ENCODE results near the gene AMN.

The AMN gene

DNA sequence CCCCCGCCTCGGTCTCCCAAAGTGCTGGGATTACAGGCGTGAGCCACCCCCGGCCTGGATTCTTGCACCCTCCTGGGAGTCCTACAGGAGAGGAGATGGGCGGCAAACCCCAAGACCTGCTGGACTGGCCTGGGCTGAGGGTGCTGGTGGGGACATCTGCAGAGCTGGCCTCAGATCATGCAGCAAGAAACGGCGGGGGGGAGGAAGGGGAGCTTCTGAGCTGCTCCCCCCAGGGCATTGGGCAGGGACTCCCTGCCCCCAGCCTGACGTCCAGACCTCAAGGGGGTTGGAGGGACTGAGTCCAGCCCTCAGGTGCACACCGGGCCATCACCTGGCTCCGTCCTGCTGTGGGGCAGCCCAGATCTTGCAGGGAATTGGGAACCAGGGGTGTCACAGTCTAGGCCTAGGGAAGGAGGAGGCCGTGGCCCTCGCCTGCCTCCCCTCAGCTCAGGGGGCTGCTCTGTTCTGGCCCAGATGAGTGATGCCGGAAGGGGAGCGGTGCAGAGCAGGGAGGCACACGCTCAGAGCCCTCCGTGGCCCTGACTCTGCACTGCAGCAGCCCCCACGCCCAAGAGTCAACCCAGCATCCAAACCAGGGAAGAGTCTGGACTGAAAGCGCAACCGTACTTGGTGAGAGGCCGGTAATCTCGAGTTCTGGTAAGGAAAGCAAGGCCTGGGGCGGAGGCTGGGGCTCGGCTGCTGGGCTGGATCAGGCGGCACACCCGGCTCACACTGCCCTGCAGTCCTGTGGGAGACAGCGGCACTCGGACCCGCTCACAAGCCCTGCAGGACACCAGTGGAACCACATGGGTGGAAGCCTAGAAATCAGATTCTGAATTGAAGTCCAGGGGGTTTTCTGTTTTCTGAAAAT lies 8.9 kb upstream of the AMN start:
- no peaks in the 10 kb centered on the region for H3K4me1 Mint-ChIP-seq
- H3K9me3 Mint-ChIP-seq: no peaks in the 10 kb centered on the region
- CTCF ChIA-PET: no interaction called here
- no peak for DNase-seq
- no peak overlapping the region for H3K4me3 Mint-ChIP-seq
- no peaks in the 10 kb centered on the region for H3K27me3 Mint-ChIP-seq
- no peak overlapping the region for H3K27ac Mint-ChIP-seq
- H3K36me3 Mint-ChIP-seq: no peaks in the 10 kb centered on the region

DNA sequence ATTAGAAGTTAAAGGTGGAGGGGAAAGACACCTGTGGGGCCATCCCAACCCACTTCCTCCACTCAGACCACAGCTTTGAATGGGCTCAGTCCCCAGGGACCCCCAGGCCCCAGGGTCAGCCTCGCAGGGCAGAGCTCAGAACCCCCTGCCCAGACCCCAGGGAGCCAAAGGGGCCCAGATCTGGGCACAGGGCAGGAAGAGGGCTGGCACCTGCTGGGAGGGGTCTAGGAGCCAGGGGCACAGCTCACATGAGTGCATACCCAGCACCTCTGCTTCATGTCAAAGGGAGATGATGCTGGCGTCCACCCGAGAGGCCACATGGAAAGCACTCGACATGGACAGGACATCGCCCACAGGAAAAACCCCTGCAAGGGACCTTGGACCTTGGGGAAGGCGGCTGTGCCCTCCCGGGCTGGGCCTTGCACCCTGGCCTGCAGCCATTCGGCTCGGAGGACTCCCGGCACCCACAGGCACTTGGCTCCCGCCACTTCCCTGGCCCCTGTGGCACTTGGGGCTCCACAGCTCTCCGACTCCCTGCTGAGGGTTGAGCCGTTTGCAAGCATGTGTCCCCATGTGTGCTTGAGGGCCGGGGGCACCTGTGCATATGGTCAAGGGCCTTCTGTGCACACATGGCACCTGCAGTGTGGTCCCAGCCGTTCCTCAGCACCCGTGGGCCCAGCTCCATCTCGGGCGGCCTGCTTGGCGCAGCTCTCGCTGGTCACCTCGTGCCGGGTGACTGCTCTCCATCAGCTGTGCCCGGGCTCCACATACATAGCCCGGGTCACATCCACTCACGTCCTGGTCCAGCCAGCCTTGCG lies 7.8 kb upstream of the AMN start:
- Mint-ChIP-seq H3K27ac (no peak overlapping the region), H3K4me3 (no peak overlapping the region), H3K36me3 (no peaks in the 10 kb centered on the region), H3K4me1 (no peaks in the 10 kb centered on the region), H3K27me3 (no peaks in the 10 kb centered on the region), H3K9me3 (no peaks in the 10 kb centered on the region)
- CTCF ChIA-PET: no interaction called here
- no peak for DNase-seq

- no peaks in the 10 kb centered on the region for H3K4me1 Mint-ChIP-seq
- no peak overlapping the region for H3K4me3 Mint-ChIP-seq
- H3K9me3 Mint-ChIP-seq: no peaks in the 10 kb centered on the region
- DNase-seq: no peak
- no peaks in the 10 kb centered on the region for H3K36me3 Mint-ChIP-seq
- no peaks in the 10 kb centered on the region for H3K27me3 Mint-ChIP-seq
- CTCF ChIA-PET: no interaction called here
- peak overlapping the region; percentile 40 for H3K27ac Mint-ChIP-seq
Measured at GRCh38 chr14:102915292-102916110, 7.0 kb upstream of the AMN start.

GRCh38 chr14:102916347-102917055 lies 6.0 kb upstream of the AMN start:
- H3K36me3 Mint-ChIP-seq: no peaks in the 10 kb centered on the region
- no peaks in the 10 kb centered on the region for H3K4me1 Mint-ChIP-seq
- no peak for DNase-seq
- no peaks in the 10 kb centered on the region for H3K27me3 Mint-ChIP-seq
- no peak overlapping the region for H3K4me3 Mint-ChIP-seq
- CTCF ChIA-PET: interaction anchor here (2.7 kb wide), 1 partner anchor 222 kb away, joined by 22 read pairs; no protein-coding TSS in a partner anchor
- no peaks in the 10 kb centered on the region for H3K9me3 Mint-ChIP-seq
- H3K27ac Mint-ChIP-seq: no peak overlapping the region

DNA sequence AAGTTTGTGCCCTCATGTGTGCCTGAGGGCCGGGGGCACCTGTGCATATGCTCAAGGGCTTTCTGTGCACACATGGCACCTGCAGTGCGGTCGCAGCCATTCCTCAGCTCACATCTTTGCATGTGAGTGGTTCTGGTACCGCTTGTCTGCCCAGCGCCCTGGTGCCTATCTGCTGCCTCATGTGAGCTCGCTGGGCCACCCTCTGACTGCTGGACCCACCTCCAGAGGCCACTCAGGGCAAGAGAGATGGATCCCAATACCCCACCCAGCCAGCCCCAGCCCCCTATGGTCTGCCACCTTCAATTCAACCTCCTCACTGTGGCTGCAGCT lies 5.4 kb upstream of the AMN start:
- DNase-seq: no peak
- Mint-ChIP-seq H3K27me3 (no peaks in the 10 kb centered on the region), H3K27ac (no peak overlapping the region), H3K36me3 (no peaks in the 10 kb centered on the region), H3K4me3 (no peak overlapping the region), H3K9me3 (no peaks in the 10 kb centered on the region), H3K4me1 (no peaks in the 10 kb centered on the region)
- CTCF ChIA-PET: interaction anchor here (2.7 kb wide), 1 partner anchor 222 kb away, joined by 22 read pairs; no protein-coding TSS in a partner anchor

DNA sequence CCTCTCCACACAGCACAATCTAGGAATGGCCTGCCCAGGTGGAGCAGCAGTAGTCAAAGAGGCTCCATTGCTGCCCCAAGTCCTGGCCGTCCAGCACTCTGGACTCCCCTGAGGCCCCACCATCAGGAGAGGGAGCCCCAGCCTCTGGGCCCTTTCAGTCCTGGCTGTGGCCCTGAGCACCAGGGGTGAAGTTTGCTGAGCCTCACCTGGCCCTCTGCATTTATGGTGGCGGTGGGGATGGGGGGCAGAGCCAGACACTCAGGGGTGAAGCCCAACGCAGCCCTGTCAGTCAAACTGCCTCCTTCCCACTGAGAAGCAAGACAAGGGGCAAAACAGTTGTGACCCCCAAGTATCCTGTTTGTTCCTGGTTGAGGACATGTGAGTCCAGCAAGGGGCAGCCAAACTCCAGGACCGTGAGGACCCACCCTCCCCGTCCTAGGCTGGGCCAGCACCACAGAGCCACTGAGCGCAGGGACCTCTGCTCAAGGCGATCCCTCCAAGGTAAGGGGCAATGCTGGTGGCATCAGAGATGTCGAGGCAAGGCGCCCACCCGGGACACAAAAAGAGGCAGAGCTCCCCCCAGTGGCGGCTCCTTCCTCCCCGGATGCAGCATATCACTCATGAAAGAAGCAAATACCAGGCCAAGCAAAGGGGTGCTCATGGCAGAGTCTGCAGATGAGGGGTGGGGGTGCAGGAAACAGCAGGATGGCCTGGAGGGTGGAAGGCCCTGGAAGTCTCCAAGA lies 4.8 kb upstream of the AMN start:
- no peaks in the 10 kb centered on the region for H3K27me3 Mint-ChIP-seq
- no peak overlapping the region for H3K27ac Mint-ChIP-seq
- H3K4me3 Mint-ChIP-seq: no peak overlapping the region
- H3K4me1 Mint-ChIP-seq: no peaks in the 10 kb centered on the region
- H3K9me3 Mint-ChIP-seq: no peaks in the 10 kb centered on the region
- peak; percentile 76 for DNase-seq
- no peaks in the 10 kb centered on the region for H3K36me3 Mint-ChIP-seq
- CTCF ChIA-PET: interaction anchor here (0.7 to 2.7 kb wide), 2 partner anchors 218 to 223 kb away, joined by 3 to 22 read pairs; no protein-coding TSS in a partner anchor

GRCh38 chr14:102918438-102918837 lies 4.0 kb upstream of the AMN start:
- H3K4me1 Mint-ChIP-seq: peaks cover 3% of the 10 kb centered on the region
- H3K27ac Mint-ChIP-seq: no peak overlapping the region
- H3K4me3 Mint-ChIP-seq: no peak overlapping the region
- H3K9me3 Mint-ChIP-seq: no peaks in the 10 kb centered on the region
- no peaks in the 10 kb centered on the region for H3K36me3 Mint-ChIP-seq
- H3K27me3 Mint-ChIP-seq: no peaks in the 10 kb centered on the region
- no peak for DNase-seq
- CTCF ChIA-PET: interaction anchor here (0.7 to 2.7 kb wide), 2 partner anchors 219 to 224 kb away, joined by 3 to 22 read pairs; no protein-coding TSS in a partner anchor

- H3K9me3 Mint-ChIP-seq: no peaks in the 10 kb centered on the region
- no peak overlapping the region for H3K4me3 Mint-ChIP-seq
- no peaks in the 10 kb centered on the region for H3K36me3 Mint-ChIP-seq
- H3K27me3 Mint-ChIP-seq: no peaks in the 10 kb centered on the region
- H3K27ac Mint-ChIP-seq: no peak overlapping the region
- H3K4me1 Mint-ChIP-seq: peaks cover 3% of the 10 kb centered on the region
- no peak for DNase-seq
- CTCF ChIA-PET: no interaction called here
Measured at GRCh38 chr14:102920273-102920997, 2.0 kb upstream of the AMN start.

DNA sequence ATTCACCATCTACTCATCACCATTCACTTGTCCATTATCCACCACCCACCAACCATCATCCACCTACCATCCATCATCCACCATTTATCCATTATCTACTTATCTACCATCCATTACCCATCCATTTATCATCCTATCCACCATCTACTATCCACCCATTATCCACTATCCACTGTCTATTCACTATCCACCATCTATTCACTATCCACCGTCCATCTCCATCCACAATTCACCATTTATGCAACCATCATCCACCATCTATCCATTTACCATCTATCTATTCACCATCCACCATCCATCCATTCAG lies 1.5 kb upstream of the AMN start:
- no peaks in the 10 kb centered on the region for H3K9me3 Mint-ChIP-seq
- no peaks in the 10 kb centered on the region for H3K27me3 Mint-ChIP-seq
- H3K36me3 Mint-ChIP-seq: no peaks in the 10 kb centered on the region
- no peak overlapping the region for H3K4me3 Mint-ChIP-seq
- H3K4me1 Mint-ChIP-seq: peaks cover 3% of the 10 kb centered on the region
- H3K27ac Mint-ChIP-seq: no peak overlapping the region
- DNase-seq: no peak
- CTCF ChIA-PET: no interaction called here

GRCh38 chr14:102923201-102923924 lies 900 bp downstream of the AMN start:
- Mint-ChIP-seq H3K4me1 (peaks cover 6% of the 10 kb centered on the region), H3K27ac (no peak overlapping the region), H3K9me3 (no peaks in the 10 kb centered on the region), H3K4me3 (no peak overlapping the region), H3K27me3 (no peaks in the 10 kb centered on the region), H3K36me3 (no peaks in the 10 kb centered on the region)
- no peak for DNase-seq
- CTCF ChIA-PET: interaction anchor here (1.4 kb wide), 1 partner anchor 229 kb away, joined by 3 read pairs; no protein-coding TSS in a partner anchor

DNA sequence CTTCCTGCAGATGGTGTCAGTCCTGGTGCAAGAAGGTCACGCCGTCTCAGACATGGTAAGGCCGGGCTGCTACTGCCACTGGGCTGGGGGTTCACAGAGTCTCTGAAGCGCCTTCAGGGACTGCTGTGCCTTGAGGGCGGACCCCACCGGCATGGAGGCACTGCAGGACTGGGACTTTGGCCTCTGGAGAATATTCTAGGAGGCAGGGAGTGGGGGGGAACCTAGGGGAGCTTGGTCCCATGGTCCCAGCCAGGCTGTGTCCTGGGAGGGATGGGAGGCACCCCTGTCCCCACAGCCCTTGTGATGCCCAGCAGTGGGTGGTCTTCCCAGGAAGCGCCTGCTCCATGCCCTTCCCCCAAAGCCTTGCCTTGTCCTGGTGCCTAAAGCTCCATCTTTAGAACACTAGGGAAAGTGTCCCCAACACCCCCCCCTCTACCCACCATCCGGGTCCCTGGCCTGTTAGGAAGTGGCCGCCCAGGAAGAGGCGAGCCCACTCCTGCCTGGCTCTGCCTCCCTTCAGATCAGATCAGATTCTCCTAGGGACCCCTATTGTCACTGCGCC lies 1.5 kb downstream of the AMN start:
- no peaks in the 10 kb centered on the region for H3K27me3 Mint-ChIP-seq
- no peaks in the 10 kb centered on the region for H3K9me3 Mint-ChIP-seq
- no peak overlapping the region for H3K4me3 Mint-ChIP-seq
- peaks cover 9% of the 10 kb centered on the region for H3K4me1 Mint-ChIP-seq
- no peak for DNase-seq
- no peak overlapping the region for H3K27ac Mint-ChIP-seq
- H3K36me3 Mint-ChIP-seq: no peaks in the 10 kb centered on the region
- CTCF ChIA-PET: interaction anchor here (1.4 kb wide), 1 partner anchor 229 kb away, joined by 3 read pairs; no protein-coding TSS in a partner anchor

Measured in activated naive CD4-positive, alpha-beta T cell treated with anti-CD3 and anti-CD28 coated beads, Interleukin-2, amount 10 ng/mL, durations not matched to agents 7 days and 5 days (primary cell).